ENCODE results near the gene B3GALT6.

The B3GALT6 gene

GRCh38 chr1:1264026-1264425, 32.0 kb downstream of the B3GALT6 start:
- DNase-seq (ENCODE audit: low spot score): no peak

GRCh38 chr1:1264868-1265272, 32.8 kb downstream of the B3GALT6 start:
- no peak for DNase-seq (ENCODE audit: low spot score)

- DNase-seq (ENCODE audit: low spot score): no peak
Measured at GRCh38 chr1:1267488-1268283, 35.6 kb downstream of the B3GALT6 start.

GRCh38 chr1:1268284-1268682, 36.2 kb downstream of the B3GALT6 start:
- no peak for DNase-seq (ENCODE audit: low spot score)

GRCh38 chr1:1270813-1271212, 38.8 kb downstream of the B3GALT6 start:
- no peak for DNase-seq (ENCODE audit: low spot score)

- DNase-seq (ENCODE audit: low spot score): no peak
Measured at GRCh38 chr1:1272341-1273208, 40.5 kb downstream of the B3GALT6 start.

DNA sequence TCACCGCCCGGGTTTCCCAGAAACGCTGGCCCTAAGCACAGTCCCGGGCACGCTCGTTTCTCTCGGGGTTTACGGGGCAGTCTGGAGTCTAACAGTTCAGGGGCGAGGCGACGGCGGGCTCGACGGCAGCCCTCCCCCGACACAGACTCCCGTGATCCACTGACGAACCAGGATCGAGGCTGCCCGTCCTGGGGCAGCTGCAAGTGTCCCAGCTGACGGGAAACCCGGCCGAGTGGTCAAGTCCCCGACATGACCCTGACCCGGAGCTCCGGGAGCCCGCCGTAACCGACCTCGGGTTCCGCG, 41.1 kb downstream of the B3GALT6 start:
- DNase-seq (ENCODE audit: low spot score): no peak

DNA sequence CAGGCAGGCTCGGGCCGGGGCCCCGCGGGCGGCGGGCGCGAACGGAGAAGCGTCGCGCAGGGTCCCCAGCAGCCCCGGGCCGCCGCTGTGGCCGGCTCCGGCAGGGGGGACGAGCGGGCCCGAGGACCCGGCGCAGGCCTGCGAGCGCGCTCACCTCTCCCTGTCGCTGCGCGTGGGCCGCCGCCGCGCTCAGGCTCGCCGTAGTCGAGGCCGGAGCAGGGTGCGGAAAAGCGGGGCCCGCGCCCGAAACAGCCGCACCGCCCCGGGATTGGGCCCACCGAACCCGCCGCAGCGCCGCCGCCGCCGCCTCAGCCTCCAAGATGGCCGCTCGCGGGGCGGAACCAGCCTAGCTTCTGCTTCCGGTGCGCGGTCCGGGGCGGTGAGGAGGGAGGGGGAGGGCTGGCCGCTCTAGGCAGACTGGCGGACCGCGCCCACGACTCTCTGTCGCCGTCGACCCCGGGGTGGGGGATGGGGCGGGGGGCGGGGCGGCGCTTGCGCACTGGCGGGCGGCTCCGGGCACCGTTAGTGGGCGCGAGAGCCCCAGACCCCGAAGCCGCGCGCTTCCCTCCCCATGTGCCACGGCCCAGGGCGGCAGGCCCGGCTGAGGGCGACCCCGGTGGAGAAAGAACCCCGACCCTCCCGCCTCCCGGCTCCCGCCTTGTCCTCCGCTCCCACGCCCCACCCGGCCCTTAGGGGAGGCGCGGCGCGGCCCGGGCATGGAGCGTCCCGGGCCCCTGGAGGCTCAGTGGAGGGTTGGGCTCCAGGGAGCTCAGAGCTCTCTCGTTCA, 41.7 kb downstream of the B3GALT6 start, which contains the start of gene UBE2J2:
Gene UBE2J2 (minus strand): TSS at position 343 of the 787 bp plus-strand sequence. CDS start 5,862 bp downstream, outside the sequence.
- peak; percentile 97 for DNase-seq (ENCODE audit: low spot score)

DNA sequence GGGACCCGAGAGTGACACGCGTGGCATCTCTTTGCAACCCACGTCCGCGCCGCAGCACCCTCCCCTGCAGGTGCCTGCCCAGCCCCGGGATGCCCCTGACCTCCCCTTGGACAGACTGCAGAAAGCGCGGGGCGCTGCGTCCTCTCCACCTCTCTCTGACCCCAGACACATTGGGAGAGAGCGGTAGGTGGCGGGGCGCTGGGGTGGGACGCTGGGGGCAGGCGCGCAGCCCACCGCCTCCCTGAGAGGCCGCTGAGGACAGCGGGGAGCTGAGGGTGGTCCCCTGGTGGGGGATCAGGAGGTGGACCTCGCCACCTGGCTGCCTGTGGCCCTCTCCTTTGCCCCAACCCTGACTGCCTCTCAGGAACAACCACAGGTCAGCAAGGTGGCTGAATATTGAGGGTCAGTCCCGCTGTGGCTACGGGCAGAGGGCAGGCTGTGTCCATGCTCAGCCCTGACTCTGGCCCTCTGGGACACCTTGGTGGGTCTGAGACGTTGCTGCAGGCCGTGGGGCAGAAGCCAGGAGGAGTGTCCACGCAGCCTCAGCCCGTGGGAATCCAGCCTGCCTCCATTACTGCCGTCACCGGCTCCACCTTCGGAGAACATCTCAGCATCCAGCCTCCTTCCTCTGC, 42.4 kb downstream of the B3GALT6 start:
- DNase-seq (ENCODE audit: low spot score): no peak

GRCh38 chr1:1274931-1275431, 42.9 kb downstream of the B3GALT6 start:
- DNase-seq (ENCODE audit: low spot score): no peak

DNA sequence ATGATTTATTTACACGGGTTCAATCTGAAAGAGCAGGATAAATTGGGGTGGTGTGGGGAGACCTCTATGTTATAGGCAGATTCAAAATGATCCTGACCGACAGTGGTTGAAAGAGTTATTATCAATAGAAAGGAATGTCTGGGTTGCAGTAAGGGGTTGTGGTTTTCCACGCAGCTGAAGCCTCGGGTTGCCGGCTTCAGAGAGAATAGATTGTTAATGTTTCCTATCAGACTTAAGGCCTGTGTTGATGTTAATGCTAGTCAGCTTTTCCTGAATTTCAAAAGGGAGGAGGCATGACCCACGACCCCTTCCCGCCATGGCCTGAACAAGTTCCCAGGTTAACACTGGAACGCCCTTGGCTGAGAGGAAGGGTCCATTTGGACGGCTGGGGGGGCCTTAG, 43.8 kb downstream of the B3GALT6 start:
- DNase-seq (ENCODE audit: low spot score): no peak

DNA sequence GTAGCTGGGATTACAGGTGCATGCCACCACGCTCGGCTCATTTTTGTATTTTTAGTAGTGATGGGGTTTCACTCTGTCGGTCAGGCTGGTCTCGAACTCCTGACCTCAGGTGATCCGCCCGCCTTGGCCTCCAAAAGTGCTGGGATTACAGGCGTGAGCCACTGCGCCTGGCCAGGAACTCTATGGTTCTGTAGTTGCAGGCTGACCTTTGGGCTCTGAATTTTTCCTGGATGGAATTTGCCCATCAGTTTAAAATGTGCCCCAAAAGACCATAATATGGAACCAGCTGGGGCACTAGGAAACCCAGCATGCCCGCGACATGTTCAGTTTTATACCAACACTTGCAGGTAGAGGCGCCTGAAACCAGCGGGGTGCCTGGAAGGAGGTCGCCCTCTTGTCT, 46.6 kb downstream of the B3GALT6 start:
- no peak for DNase-seq (ENCODE audit: low spot score)

- no peak for DNase-seq (ENCODE audit: low spot score)
Measured at GRCh38 chr1:1279028-1279427, 47.0 kb downstream of the B3GALT6 start.

GRCh38 chr1:1280782-1281481, 48.9 kb downstream of the B3GALT6 start:
- no peak for DNase-seq (ENCODE audit: low spot score)

GRCh38 chr1:1281533-1282321, 49.7 kb downstream of the B3GALT6 start:
- DNase-seq (ENCODE audit: low spot score): no peak

DNA sequence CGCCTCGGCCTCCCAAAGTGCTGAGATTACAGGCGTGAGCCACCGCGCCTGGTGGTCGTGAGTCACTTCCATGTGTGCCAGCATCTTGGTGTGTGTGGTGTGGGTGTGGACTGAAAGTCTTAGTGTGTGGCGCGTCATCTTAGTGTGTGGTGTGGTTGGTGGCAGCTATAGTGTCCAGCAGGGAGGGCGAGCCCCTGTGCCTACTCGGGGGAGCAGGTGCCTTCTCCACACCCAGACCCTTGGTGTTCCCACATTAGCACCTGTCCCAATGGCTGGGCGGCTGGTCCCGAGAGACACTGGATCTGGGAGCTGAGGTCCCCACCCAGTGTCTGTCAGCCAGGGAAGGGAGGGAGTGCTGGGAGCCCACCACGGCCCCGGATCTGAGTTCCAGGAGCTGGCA, 51.0 kb downstream of the B3GALT6 start:
- no peak for DNase-seq (ENCODE audit: low spot score)

GRCh38 chr1:1283821-1284220, 51.8 kb downstream of the B3GALT6 start:
- no peak for DNase-seq (ENCODE audit: low spot score)
